KG1 (cell line): ENCODE measurements around the gene KCNA10.

Experiments used
- DNase-seq: peaks from one replicate; lab custom pipeline; 2025; lab: John Stamatoyannopoulos, UW

Gene KCNA10

DNA sequence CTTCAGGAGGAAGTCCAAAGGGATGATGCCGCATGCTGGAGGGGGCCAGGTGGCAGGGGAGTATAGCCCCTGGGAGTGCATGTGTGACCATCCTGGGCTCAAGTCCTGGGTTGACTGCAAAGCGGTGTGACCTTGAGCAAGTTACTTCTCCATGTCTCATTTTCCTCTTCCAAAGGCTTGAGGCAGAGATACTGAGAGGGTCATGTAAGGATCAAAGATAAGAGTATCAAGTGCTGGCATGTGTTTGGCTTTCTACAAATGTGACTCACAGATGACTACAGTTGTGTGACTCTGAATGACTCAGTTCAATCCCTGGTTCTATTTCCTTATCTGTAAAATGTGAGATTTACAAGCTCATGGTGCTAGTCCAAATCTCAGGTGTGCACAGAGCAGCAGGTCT is 41.9 kb downstream of the KCNA10 start:
- no peak for DNase-seq

DNA sequence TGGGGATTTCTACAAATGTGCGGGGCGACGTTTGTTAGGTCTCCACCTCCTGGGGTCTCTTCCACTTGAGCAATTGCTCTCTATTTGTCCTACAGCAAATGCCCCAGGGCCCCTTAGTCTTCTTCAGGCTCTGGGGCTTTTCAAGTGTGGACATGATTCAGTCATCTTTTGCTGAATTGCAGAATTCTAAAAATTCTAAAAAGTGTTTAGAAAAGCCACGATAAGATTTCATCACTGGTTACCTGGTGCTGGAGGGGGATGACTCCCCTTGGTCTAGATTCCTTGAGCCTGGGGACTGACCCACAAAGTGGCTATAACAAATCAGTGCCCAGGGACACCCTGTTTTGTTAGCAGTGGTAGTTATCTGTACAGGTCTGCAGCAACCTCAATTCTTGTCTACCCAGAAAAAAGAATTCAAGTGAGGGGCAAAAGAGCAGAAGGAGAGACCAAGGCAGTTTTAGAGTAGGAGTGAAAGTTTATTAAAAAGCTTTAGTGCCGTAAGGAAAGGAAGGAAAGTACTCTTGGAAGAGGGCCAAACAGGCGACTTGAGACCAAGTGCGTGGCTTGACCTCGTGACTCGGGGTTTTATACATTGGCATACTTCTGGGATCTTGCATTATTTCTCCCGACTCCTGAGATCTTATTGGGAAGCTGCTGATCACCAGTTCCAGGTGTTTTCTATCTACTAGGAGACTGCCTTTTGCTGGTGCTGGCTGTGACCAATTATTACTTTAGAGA is 42.8 kb downstream of the KCNA10 start:
- no peak for DNase-seq

DNA sequence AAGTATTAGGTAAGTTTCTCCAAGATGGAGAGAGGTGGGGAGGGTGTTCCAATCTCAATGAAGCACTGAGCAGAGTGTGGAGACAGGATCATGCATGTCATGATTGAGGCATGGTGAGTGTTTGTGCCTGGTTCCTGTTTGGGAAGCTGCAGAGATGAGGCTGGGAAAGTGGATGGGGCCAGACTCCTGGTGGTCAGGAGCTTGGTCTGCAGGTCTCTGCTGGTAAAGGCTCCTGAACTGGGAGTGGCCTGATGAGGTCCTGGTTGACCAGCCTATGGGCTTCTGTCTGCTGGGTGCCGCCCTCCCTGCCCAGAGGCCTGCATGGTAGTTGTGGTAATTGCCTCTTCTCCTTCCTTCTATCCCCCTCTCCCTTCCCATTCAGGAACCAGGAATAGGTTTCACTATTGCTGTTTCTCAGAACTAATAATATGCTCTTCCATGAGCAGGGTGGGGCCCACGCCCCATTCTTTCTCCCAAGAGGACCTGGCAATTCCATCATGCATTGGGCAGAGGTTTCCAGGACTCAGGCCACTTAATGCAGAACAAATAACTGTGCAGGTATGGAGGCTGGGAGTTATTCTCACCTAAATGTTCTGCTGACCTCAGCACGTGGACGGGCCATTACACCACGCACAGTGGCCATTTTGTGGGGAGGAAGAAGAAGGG is 43.5 kb downstream of the KCNA10 start:
- no peak for DNase-seq

DNA sequence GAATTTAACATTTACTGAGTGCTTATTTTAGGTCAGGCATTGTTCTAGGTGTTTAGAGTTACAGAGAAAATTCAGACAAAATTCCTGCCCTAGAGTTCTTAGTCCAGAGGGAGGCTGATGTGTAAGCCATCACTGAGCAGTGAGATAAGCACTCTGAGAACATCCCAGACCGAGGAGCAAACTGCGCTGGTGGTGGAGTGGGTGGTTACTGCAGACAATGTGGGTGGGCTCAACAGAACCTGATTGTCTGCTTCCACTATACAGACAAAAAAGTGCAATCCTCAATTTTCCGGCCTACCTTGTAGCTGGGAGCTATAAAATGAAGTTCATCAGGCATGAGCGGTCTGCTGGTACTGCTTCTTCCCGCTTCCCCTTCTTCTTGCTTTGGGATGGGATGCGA is 44.5 kb downstream of the KCNA10 start:
- DNase-seq = no peak

DNA sequence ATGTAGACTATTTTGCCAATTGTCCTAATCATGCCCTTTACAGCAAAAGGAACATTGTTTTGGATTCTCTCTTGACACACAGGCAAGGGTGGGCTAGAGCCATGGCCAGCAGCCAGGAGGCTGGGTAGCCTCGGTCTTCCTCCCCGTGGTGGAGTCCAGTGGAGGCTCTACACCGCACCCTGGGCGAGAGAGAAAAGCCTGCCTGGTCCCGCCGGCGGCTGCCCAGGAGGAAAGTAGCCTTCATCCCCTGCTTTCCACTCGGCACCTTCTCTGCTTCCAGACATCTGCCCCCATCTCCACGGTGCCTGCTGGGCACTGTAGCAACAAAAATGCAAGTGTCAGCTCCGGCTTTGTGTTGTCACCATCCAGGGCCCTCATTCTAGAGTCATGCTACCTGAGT is 46.4 kb downstream of the KCNA10 start:
- DNase-seq = no peak

DNA sequence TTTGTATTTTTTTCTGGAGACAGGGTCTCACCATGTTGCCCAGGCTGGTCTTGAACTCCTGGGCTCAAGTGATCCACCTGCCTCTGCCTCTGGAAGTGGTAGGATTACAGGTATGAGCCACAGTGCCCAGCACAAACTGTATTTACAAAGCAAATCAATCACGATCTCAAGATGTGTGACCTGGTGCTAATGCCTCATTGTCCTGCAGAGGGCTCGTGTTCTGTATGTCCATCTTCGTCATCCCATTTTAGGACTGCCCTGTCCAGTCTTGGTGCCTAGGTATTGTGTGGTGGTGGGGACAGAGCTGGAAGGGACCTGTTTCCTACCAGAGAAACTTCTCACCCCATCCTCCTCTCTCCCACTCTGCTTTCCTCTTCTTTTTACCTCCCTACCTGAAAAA is 47.8 kb downstream of the KCNA10 start:
- no peak for DNase-seq
